Measurements from ENCODE around the gene LILRB4. TPM values are rescaled to one million over a fixed set of nuclear protein-coding genes. Genes with fewer than 3 reads are reported as not detected.

Gene LILRB4
- total RNA-seq: 2.9 TPM

GRCh38 chr19:54662730-54663129, at the start of gene LILRB4:
Gene LILRB4, plus strand, starts transcription at chr19:54662985. Its CDS starts 49 bp downstream, at chr19:54663034.

GRCh38 chr19:54630262-54630661, 32.5 kb upstream of the LILRB4 start, which contains the start of gene LILRB1:
Gene LILRB1, plus strand, starts transcription at chr19:54630484. Its CDS starts 590 bp downstream, at chr19:54631074.

Small RNAs within 50 kb of the gene (small RNA-seq; reads per million reads assigned to genes)
- gene AC245036.3 (ENCODE audit: low replicate concordance) (not detected), gene AC245128.2 (ENCODE audit: low replicate concordance) (not detected), gene MIR8061 (ENCODE audit: low replicate concordance) (not detected)

Other genes starting within 250 kb of the LILRB4 start
- 3.2 TPM for gene TTYH1, start 247.5 kb upstream of the LILRB4 start, total RNA-seq
- 98.2 TPM for gene LENG8, start 213.8 kb upstream of the LILRB4 start, total RNA-seq
- 2.9 TPM for gene LENG9, start 199.2 kb upstream of the LILRB4 start, total RNA-seq
- gene CDC42EP5, start 189.7 kb upstream of the LILRB4 start, total RNA-seq: 35.3 TPM
- not detected for gene LAIR2, start 160.2 kb upstream of the LILRB4 start, total RNA-seq
- gene LILRA2, start 89.2 kb upstream of the LILRB4 start, total RNA-seq: 1.1 TPM
- gene LILRA1, start 69.4 kb upstream of the LILRB4 start, total RNA-seq: 1.1 TPM
- 3.4 TPM for gene LILRB1, start 32.5 kb upstream of the LILRB4 start, total RNA-seq
- gene KIR3DL3, start 61.5 kb downstream of the LILRB4 start, total RNA-seq: not detected
- gene KIR2DL3, start 75.5 kb downstream of the LILRB4 start, total RNA-seq: not detected
- not detected for gene KIR2DL1, start 106.8 kb downstream of the LILRB4 start, total RNA-seq
- not detected for gene KIR2DL4, start 140.6 kb downstream of the LILRB4 start, total RNA-seq
- gene KIR3DL1, start 153.5 kb downstream of the LILRB4 start, total RNA-seq: not detected
- not detected for gene KIR2DS4, start 169.7 kb downstream of the LILRB4 start, total RNA-seq
- not detected for gene KIR3DL2, start 187.5 kb downstream of the LILRB4 start, total RNA-seq
- 14.2 TPM for gene FCAR, start 211.2 kb downstream of the LILRB4 start, total RNA-seq
- gene NCR1, start 243.2 kb downstream of the LILRB4 start, total RNA-seq: 0.70 TPM